HG03378 (cell line): ENCODE data around the gene BACH2.
"Not testable (repeated sequence)": the region's sequence is repeated elsewhere in the genome, so short reads cannot be mapped to it uniquely, and the experiment has no call there.

Source experiments
- ATAC-seq: cut with Tn5 transposase; IDR thresholded peaks from one replicate; pipeline ENCODE4 v1.9.1; 2021; ENCODE audit warnings: mild to moderate bottlenecking, moderate library complexity; ENCODE audit not compliant: unreplicated experiment

BACH2 gene

GRCh38 chr6:89932245-89932802 is 364.3 kb downstream of the BACH2 start:
- ATAC-seq = no peak

- ATAC-seq = no peak
These were observed 365.9 kb downstream of the BACH2 start for GRCh38 chr6:89930789-89931188.

GRCh38 chr6:89928604-89929003 is 368.0 kb downstream of the BACH2 start:
- no peak for ATAC-seq

GRCh38 chr6:89927791-89928550 is 368.7 kb downstream of the BACH2 start:
- no peak for ATAC-seq

GRCh38 chr6:89927264-89927663 is 369.4 kb downstream of the BACH2 start:
- ATAC-seq = no peak

GRCh38 chr6:89925826-89926225 is 370.8 kb downstream of the BACH2 start:
- ATAC-seq = no peak

GRCh38 chr6:89924231-89924630 is 372.4 kb downstream of the BACH2 start:
- no peak for ATAC-seq

- ATAC-seq = no peak
These were observed 375.0 kb downstream of the BACH2 start for GRCh38 chr6:89921691-89922090.

- no peak for ATAC-seq
These were observed 375.4 kb downstream of the BACH2 start for GRCh38 chr6:89921197-89921596.

- no peak for ATAC-seq
These were observed 378.8 kb downstream of the BACH2 start for GRCh38 chr6:89917801-89918366.

GRCh38 chr6:89917216-89917615 is 379.4 kb downstream of the BACH2 start:
- no peak for ATAC-seq

GRCh38 chr6:89916136-89916920 is 380.3 kb downstream of the BACH2 start:
- no peak for ATAC-seq

GRCh38 chr6:89910902-89911240 is 385.8 kb downstream of the BACH2 start:
- no peak for ATAC-seq

- ATAC-seq = not testable (repeated sequence)
These were observed 386.4 kb downstream of the BACH2 start for GRCh38 chr6:89910001-89910901.

- ATAC-seq = no peak
These were observed 401.3 kb downstream of the BACH2 start for GRCh38 chr6:89895276-89895874.

- ATAC-seq = no peak
These were observed 402.5 kb downstream of the BACH2 start, which contains the start of gene GJA10 for GRCh38 chr6:89894169-89894568. TSS of gene GJA10 (plus strand) at chr6:89894469. CDS start at chr6:89894469, 0 bp downstream.

GRCh38 chr6:89892577-89892976 is 404.1 kb downstream of the BACH2 start:
- not testable (repeated sequence) for ATAC-seq

- ATAC-seq = not testable (repeated sequence)
These were observed 405.7 kb downstream of the BACH2 start for GRCh38 chr6:89890845-89891528.

GRCh38 chr6:89888871-89889270 is 407.8 kb downstream of the BACH2 start:
- no peak for ATAC-seq

- ATAC-seq = no peak
These were observed 408.5 kb downstream of the BACH2 start for GRCh38 chr6:89888138-89888514.
